ENCODE data around the gene ZNF534.
"Not testable (repeated sequence)": the region's sequence is repeated elsewhere in the genome, so short reads cannot be mapped to it uniquely, and the experiment has no call there.

Gene ZNF534

DNA sequence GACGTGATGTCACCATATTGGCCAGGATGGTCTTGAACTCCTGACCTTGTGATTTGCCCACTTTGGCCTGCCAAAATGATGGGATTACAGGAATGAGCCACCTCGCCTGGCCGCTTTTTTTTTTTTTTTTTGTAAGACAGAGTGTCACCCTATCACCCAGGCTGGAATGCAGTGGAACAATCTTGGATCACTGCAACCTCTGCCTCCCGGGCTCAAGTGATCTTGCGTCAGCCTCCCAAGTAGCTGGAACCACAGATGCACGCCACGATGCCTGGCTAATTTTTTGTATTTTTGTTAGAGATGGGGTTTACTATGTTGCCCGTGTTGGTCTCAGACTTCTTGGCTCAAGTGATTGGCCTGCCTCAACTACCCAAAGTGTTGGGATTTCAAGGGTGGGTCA lies 69.6 kb downstream of the ZNF534 start:
- no peak for TF ChIP-seq CTCF (IDR thresholded peaks at IDR 0.05; ENCODE audit: low read length)
- no peak for TF ChIP-seq EZH2 (IDR thresholded peaks at IDR 0.05; ENCODE audit: borderline replicate concordance, low read length)
- Histone ChIP-seq H3K9me3 (ENCODE audit: low read length) (no peaks in the 10 kb centered on the region), H3K4me1 (ENCODE audit: insufficient read depth, low read length, severe bottlenecking) (no peaks in the 10 kb centered on the region), H4K20me1 (ENCODE audit: insufficient read depth, low read length) (no peaks in the 10 kb centered on the region), H3K36me3 (ENCODE audit: insufficient read depth, low read length) (no peaks in the 10 kb centered on the region), H3K27ac (ENCODE audit: low read depth, low read length, poor library complexity, severe bottlenecking) (no peak overlapping the region), H3K27me3 (ENCODE audit: insufficient read depth, low read length) (no peaks in the 10 kb centered on the region), H3K9me2 (ENCODE audit: low read depth, low read length) (no peaks in the 10 kb centered on the region), H3K79me2 (ENCODE audit: insufficient read depth, low read length) (no peaks in the 10 kb centered on the region), H3K9ac (ENCODE audit: low read length) (no peak overlapping the region), H3K4me3 (ENCODE audit: low read depth, low read length, poor library complexity, severe bottlenecking) (no peak overlapping the region), H2AFZ (ENCODE audit: low read length) (no peak overlapping the region), H3F3A (ENCODE audit: insufficient read depth, low read length) (no peaks in the 10 kb centered on the region), H3K4me2 (ENCODE audit: low read length) (no peak overlapping the region)

- H3K4me3 ChIP-seq (ENCODE audit: low read depth, low read length, poor library complexity, severe bottlenecking); H3K27me3 ChIP-seq (ENCODE audit: insufficient read depth, low read length); H3K4me2 ChIP-seq (ENCODE audit: low read length); H3K79me2 ChIP-seq (ENCODE audit: insufficient read depth, low read length); H3K9me2 ChIP-seq (ENCODE audit: low read depth, low read length); H3K9me3 ChIP-seq (ENCODE audit: low read length); H3K9ac ChIP-seq (ENCODE audit: low read length); H2AFZ ChIP-seq (ENCODE audit: low read length); H3K27ac ChIP-seq (ENCODE audit: low read depth, low read length, poor library complexity, severe bottlenecking); H3K4me1 ChIP-seq (ENCODE audit: insufficient read depth, low read length, severe bottlenecking); H3K36me3 ChIP-seq (ENCODE audit: insufficient read depth, low read length); H4K20me1 ChIP-seq (ENCODE audit: insufficient read depth, low read length); H3F3A ChIP-seq (ENCODE audit: insufficient read depth, low read length): not testable (repeated sequence)
Measured at GRCh38 chr19:52500474-52500873, 71.5 kb downstream of the ZNF534 start.

DNA sequence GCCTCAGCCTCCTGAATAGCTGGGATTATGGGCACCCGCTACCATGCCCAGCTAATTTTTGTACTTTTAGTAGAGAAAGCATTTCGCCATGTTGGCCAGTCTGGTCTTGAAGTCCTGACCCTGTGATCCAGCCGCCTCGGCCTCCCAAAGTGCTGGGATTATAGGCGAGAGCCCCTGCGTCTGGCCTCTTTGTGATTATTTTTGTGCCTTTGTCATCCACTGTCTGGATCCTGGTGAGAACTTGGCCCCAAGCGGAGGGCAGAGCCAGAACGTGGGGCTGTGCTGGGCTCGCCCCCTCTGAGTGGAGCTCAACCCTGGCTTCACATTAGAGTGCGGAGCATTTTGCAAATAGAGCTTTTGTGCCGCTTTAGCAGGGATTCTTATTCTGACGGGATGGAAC lies 72.0 kb downstream of the ZNF534 start:
- H3K9me2 ChIP-seq (ENCODE audit: low read depth, low read length); H3K9me3 ChIP-seq (ENCODE audit: low read length); H3K9ac ChIP-seq (ENCODE audit: low read length); H3K27ac ChIP-seq (ENCODE audit: low read depth, low read length, poor library complexity, severe bottlenecking); H3K27me3 ChIP-seq (ENCODE audit: insufficient read depth, low read length); H4K20me1 ChIP-seq (ENCODE audit: insufficient read depth, low read length); H3K4me2 ChIP-seq (ENCODE audit: low read length); H2AFZ ChIP-seq (ENCODE audit: low read length); H3K4me3 ChIP-seq (ENCODE audit: low read depth, low read length, poor library complexity, severe bottlenecking); H3K4me1 ChIP-seq (ENCODE audit: insufficient read depth, low read length, severe bottlenecking); H3F3A ChIP-seq (ENCODE audit: insufficient read depth, low read length); H3K36me3 ChIP-seq (ENCODE audit: insufficient read depth, low read length); H3K79me2 ChIP-seq (ENCODE audit: insufficient read depth, low read length): not testable (repeated sequence)

Data from OCI-LY1 (cell line).